Endothelial cell of umbilical vein (primary cell): ENCODE data around the gene CCDC60. TPM values are rescaled to one million over a fixed set of nuclear protein-coding genes. Genes with fewer than 3 reads are reported as not detected.

Experiments used
- BruUV-seq: library from RNA; stranded (reverse); fragments of 400-500 nt; replicated peaks from 2 replicates; lab custom pipeline; 2021; lab: Mats Ljungman, UMichigan
- CTCF ChIA-PET: fragments of 300-600, 350-600 bp; sonication (Branson Sonifier 250); formaldehyde crosslinking; loops from one replicate; lab custom pipeline; 2021; ENCODE audit warnings: antibody characterized with exemption, inconsistent platforms; lab: Charles Lee
- POLR2A ChIA-PET: fragments of 300-600, 350-600 bp; sonication (Branson Sonifier 250); formaldehyde crosslinking; loops from one replicate; lab custom pipeline; 2021; ENCODE audit warnings: antibody characterized with exemption, inconsistent platforms; lab: Charles Lee
- DNase-seq: peaks from one replicate; pipeline ENCODE4 v3.0.0-alpha.2; 2011; ENCODE audit warnings: low read depth, low spot score
- FAIRE-seq: peaks from 2 replicates; lab custom pipeline; 2011; peaks lifted over from hg19 to GRCh38; lab: Jason Lieb, UNC
- H2AFZ ChIP-seq: 2 replicates; pipeline ENCODE4 v1.6.0; 2012; ENCODE audit warnings: low read depth, low read length, control low read depth, inconsistent platforms
- H3K27ac ChIP-seq: 2 replicates; pipeline ENCODE4 v1.5.1; 2011; ENCODE audit warnings: low read depth, mild to moderate bottlenecking, control low read depth, low read length, moderate library complexity; ENCODE audit not compliant: insufficient read depth
- H3K27me3 ChIP-seq, 2 experiments: 2 replicates each; pipeline versions ENCODE4 v1.6.0 to v1.6.1; 2011; ENCODE audit warnings: low read length in 2 of 2, mixed read lengths in 1 of 2; ENCODE audit not compliant: control insufficient read depth in 2 of 2, insufficient read depth in 2 of 2
- H3K36me3 ChIP-seq, 2 experiments: 2 replicates in 1 of 2; 3 replicates in 1 of 2; pipeline ENCODE4 v1.5.1; 2011; ENCODE audit warnings: low read length in 2 of 2, mild to moderate bottlenecking in 1 of 2, moderate library complexity in 1 of 2; ENCODE audit not compliant: control insufficient read depth in 2 of 2, insufficient read depth in 2 of 2; ENCODE audit errors: extremely low read depth in 1 of 2
- H3K4me1 ChIP-seq: 3 replicates; pipeline ENCODE4 v1.5.1; 2011; ENCODE audit warnings: mild to moderate bottlenecking, low read length; ENCODE audit not compliant: control insufficient read depth, insufficient read depth; ENCODE audit errors: extremely low read depth
- H3K4me2 ChIP-seq: 2 replicates; pipeline ENCODE4 v1.6.1; 2011; ENCODE audit warnings: low read length, control low read depth, mixed read lengths; ENCODE audit not compliant: insufficient read depth
- H3K4me3 ChIP-seq, 3 experiments: fragments of 200-600 bp in 1 of 3; sonication (generic), shearing (Covaris generic) in 1 of 3; replicated peaks in 1 of 3; 2 replicates each; pipeline ENCODE4 v1.5.1; 2011 to 2016; ENCODE audit warnings: control low read depth in 3 of 3, low read length in 3 of 3, mild to moderate bottlenecking in 2 of 3, inconsistent platforms in 1 of 3, low read depth in 1 of 3, moderate library complexity in 1 of 3; ENCODE audit not compliant: insufficient read depth in 1 of 3
- H3K79me2 ChIP-seq: 2 replicates; pipeline ENCODE4 v1.6.0; 2012; ENCODE audit warnings: low read length, inconsistent platforms; ENCODE audit not compliant: control insufficient read depth, insufficient read depth
- H3K9ac ChIP-seq: replicated peaks from 2 replicates; pipeline ENCODE3; 2011; ENCODE audit warnings: low read length, control low read depth; ENCODE audit not compliant: insufficient read depth; ENCODE audit errors: extremely low read depth
- H3K9me1 ChIP-seq: replicated peaks from 3 replicates; pipeline ENCODE4 v1.6.0; 2011; ENCODE audit warnings: mild to moderate bottlenecking, low read length; ENCODE audit not compliant: control insufficient read depth, insufficient read depth; ENCODE audit errors: extremely low read depth
- H3K9me3 ChIP-seq: replicated peaks from 2 replicates; pipeline ENCODE4 v1.5.1; 2012; ENCODE audit warnings: low read length, inconsistent platforms; ENCODE audit not compliant: control insufficient read depth, insufficient read depth
- H4K20me1 ChIP-seq: replicated peaks from 2 replicates; pipeline ENCODE3; 2011; ENCODE audit warnings: mild to moderate bottlenecking, low read length; ENCODE audit not compliant: control insufficient read depth, insufficient read depth; ENCODE audit errors: extremely low read depth
- EZH2 ChIP-seq: IDR thresholded peaks from 2 replicates; pipeline ENCODE4 v1.6.1; 2012; ENCODE audit warnings: borderline replicate concordance, low read depth, mild to moderate bottlenecking, moderate library complexity, low read length, inconsistent platforms; ENCODE audit not compliant: severe bottlenecking
- GATA2 ChIP-seq: IDR thresholded peaks from 2 replicates; pipeline ENCODE4 v1.7.0; 2011; ENCODE audit warnings: low read depth, mild to moderate bottlenecking, moderate library complexity, mixed read lengths, low read length; ENCODE audit not compliant: insufficient read length, insufficient read depth
- JUN ChIP-seq: IDR thresholded peaks from 2 replicates; pipeline ENCODE4 v1.6.1; 2011; ENCODE audit warnings: borderline replicate concordance, low read depth; ENCODE audit not compliant: insufficient read length, insufficient read depth
- MYC ChIP-seq: IDR thresholded peaks from one replicate; pipeline ENCODE4 v1.6.1; 2011; ENCODE audit warnings: mild to moderate bottlenecking, low read depth, low read length
- POLR2A ChIP-seq: IDR thresholded peaks from 2 replicates; pipeline ENCODE4 v1.6.1; 2012; ENCODE audit warnings: low read depth, mild to moderate bottlenecking, control low read depth, low read length
- POLR2AphosphoS5 ChIP-seq: IDR thresholded peaks from 2 replicates; pipeline ENCODE4 v1.6.1; 2012; ENCODE audit warnings: low read depth, mild to moderate bottlenecking, control low read depth, low read length, moderate library complexity; ENCODE audit not compliant: insufficient read depth
- dilution Hi-C: fragments of 300-500 bp; cut with MboI; formaldehyde crosslinking; loops from one replicate; pipeline ENCODE4 v1.15.0; 2019; ENCODE audit warnings: low sequenced_read_pairs; ENCODE audit not compliant: extremely low pct_ligation_motif_present
- intact Hi-C: fragments of 100-400 bp; cut with micrococcal nuclease; formaldehyde crosslinking; loops from one replicate; pipeline ENCODE4 v1.10.0; 2022
- polyA plus RNA-seq, 4 experiments: library from polyadenylated mRNA; depleted of rRNA in 3 of 4; stranded (reverse) in 3 of 4; unstranded in 1 of 4; fragments of >200 nt; gene quantifications; 2 replicates each; pipeline versions ENCODE4 v1.2.1 to v1.2.3, GENCODE V29; 2011 to 2012; ENCODE audit warnings: missing spikeins in 1 of 4
- total RNA-seq: library from RNA; stranded (reverse); gene quantifications from 2 replicates; pipeline ENCODE4 v1.2.3, GENCODE V29; 2021
- TF ChIP-seq, protein P1 (sequence below), 2 donors: IDR thresholded peaks; 1 replicate in 1 of 2; 2 replicates in 1 of 2; pipeline ENCODE4 v1.5.1; 2011; ENCODE audit warnings: low read length in 2 of 2, mild to moderate bottlenecking in 2 of 2, moderate library complexity in 2 of 2, control low read depth in 1 of 2, inconsistent platforms in 1 of 2, low read depth in 1 of 2; ENCODE audit not compliant: insufficient read depth in 1 of 2; ENCODE audit errors: extremely low read depth in 1 of 2
- TF ChIP-seq, protein P2 (sequence below): IDR thresholded peaks from 2 replicates; pipeline ENCODE4 v1.6.1; 2011; ENCODE audit not compliant: insufficient read depth, insufficient read length

CCDC60 gene
- total and polyA plus RNA-seq, 2 donors (not counting 3 experiments of a cell fraction or from before 2014, with no cell fraction given) = not detected

DNA sequence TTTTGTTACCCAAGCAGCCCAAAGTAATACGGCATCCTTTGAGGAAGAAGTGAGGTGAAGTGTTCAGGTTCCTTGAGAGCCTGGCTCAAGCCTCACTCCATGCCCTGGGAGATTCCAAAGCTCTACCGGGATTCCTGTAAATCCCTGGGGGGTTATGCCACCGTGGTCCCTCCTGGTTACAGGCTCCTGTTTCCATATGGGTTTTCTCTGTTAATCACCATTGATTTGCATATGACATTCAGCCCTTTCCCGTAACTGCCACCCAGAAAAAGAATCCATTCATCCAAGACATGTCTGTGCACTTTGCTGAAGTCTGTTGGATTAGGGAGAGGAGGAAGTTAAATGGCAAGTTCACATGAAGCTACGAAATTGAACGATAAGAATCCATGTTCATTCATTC, 27.9 kb upstream of the CCDC60 start:
- TF ChIP-seq, protein P1, sequence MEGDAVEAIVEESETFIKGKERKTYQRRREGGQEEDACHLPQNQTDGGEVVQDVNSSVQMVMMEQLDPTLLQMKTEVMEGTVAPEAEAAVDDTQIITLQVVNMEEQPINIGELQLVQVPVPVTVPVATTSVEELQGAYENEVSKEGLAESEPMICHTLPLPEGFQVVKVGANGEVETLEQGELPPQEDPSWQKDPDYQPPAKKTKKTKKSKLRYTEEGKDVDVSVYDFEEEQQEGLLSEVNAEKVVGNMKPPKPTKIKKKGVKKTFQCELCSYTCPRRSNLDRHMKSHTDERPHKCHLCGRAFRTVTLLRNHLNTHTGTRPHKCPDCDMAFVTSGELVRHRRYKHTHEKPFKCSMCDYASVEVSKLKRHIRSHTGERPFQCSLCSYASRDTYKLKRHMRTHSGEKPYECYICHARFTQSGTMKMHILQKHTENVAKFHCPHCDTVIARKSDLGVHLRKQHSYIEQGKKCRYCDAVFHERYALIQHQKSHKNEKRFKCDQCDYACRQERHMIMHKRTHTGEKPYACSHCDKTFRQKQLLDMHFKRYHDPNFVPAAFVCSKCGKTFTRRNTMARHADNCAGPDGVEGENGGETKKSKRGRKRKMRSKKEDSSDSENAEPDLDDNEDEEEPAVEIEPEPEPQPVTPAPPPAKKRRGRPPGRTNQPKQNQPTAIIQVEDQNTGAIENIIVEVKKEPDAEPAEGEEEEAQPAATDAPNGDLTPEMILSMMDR (IDR thresholded peaks at IDR 0.05; ENCODE audit: extremely low read depth in 1 of 2, insufficient read depth in 1 of 2, low read depth in 1 of 2, low read length in 2 of 2) = no peak
- TF ChIP-seq JUN = no peak
- no peak for TF ChIP-seq MYC
- TF ChIP-seq EZH2 = no peak
- TF ChIP-seq, protein P2, sequence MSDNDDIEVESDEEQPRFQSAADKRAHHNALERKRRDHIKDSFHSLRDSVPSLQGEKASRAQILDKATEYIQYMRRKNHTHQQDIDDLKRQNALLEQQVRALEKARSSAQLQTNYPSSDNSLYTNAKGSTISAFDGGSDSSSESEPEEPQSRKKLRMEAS = no peak
- DNase-seq (no peak), FAIRE-seq (no peak)
- no peak overlapping the region for H3K9ac ChIP-seq
- H4K20me1 ChIP-seq = no peaks in the 10 kb centered on the region
- no peaks in the 10 kb centered on the region for H3K9me1 ChIP-seq
- H3K79me2 ChIP-seq = no peaks in the 10 kb centered on the region
- CTCF ChIA-PET = no interaction called here
- H3K36me3 ChIP-seq = no peaks in the 10 kb centered on the region
- dilution Hi-C loops (no loop called here), intact Hi-C loops (no loop called here)
- no peak overlapping the region for H3K4me2 ChIP-seq
- H3K27me3 ChIP-seq = no peaks in the 10 kb centered on the region
- no peak overlapping the region for H3K4me3 ChIP-seq
- POLR2A ChIA-PET = no interaction called here
- H3K4me1 ChIP-seq = no peaks in the 10 kb centered on the region
- H2AFZ ChIP-seq = no peak overlapping the region
- no peak overlapping the region for H3K27ac ChIP-seq
- H3K9me3 ChIP-seq = peaks cover 3% of the 10 kb centered on the region
- BruUV-seq = no TSS peak

DNA sequence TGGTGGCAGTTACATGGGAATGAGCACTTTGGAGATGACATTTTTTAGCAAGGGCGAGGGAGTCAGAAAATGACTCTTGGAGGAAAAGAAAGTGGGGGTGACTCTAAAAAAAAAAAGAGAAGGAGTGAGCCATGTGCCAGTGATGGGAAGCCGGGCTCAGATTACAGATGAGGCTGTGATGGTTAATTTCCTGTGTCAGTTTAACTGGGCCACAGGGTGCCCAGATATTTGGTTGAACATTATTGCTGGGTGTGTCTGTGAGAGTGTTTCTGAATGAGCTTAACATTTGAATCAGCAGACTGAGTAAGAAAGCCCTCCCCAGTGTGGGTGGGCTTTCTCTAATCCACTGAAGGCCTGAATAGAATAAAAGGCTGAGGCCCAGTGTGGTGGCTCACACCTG, 26.8 kb upstream of the CCDC60 start:
- Histone ChIP-seq H3K9me3 (peaks cover 2% of the 10 kb centered on the region), H3K4me2 (no peak overlapping the region), H3K4me1 (no peaks in the 10 kb centered on the region), H3K9ac (no peak overlapping the region), H3K27me3 (no peaks in the 10 kb centered on the region), H4K20me1 (no peaks in the 10 kb centered on the region), H2AFZ (no peak overlapping the region), H3K4me3 (no peak overlapping the region), H3K79me2 (no peaks in the 10 kb centered on the region), H3K9me1 (no peaks in the 10 kb centered on the region), H3K36me3 (no peaks in the 10 kb centered on the region), H3K27ac (no peak overlapping the region)
- BruUV-seq = no TSS peak
- ChIA-PET POLR2A (no interaction called here), CTCF (no interaction called here)
- no peak for FAIRE-seq
- intact Hi-C loops (no loop called here), dilution Hi-C loops (no loop called here)
- no peak for TF ChIP-seq GATA2
- TF ChIP-seq POLR2AphosphoS5 = no peak
- no peak for TF ChIP-seq POLR2A
- TF ChIP-seq, protein P2 = no peak
- DNase-seq = no peak
